Measurements from ENCODE around the gene UPF3B.
A peak's percentile ranks its signal among the peaks of the same experiment; 100 is the strongest.

GRCh38 chrX:119887721-119888425, 35.1 kb upstream of the UPF3B start:
- TF ChIP-seq EZH2phosphoT487 (conservative IDR thresholded peaks at IDR 0.05; ENCODE audit: low read length) (no peak), CTCF (IDR thresholded peaks at IDR 0.05; ENCODE audit: insufficient read depth, low read length, poor library complexity, severe bottlenecking) (peak; percentile 38)
